GM12878 (cell line): ENCODE measurements around the gene POLD1.

Experiments used
- ASH2L ChIP-seq: fragments of 300-600, 200-600 bp; sonication (generic); IDR thresholded peaks from 2 replicates; pipeline ENCODE4 v1.6.1; 2017; ENCODE audit warnings: low read depth, mild to moderate bottlenecking, borderline replicate concordance
- CBX5 ChIP-seq: sonication (generic); IDR thresholded peaks from 2 replicates; pipeline ENCODE4 v1.6.1; 2016; ENCODE audit warnings: low read depth, moderate library complexity, mild to moderate bottlenecking, inconsistent platforms
- CTCF ChIP-seq, 3 experiments: IDR thresholded peaks in 2 of 3; conservative IDR thresholded peaks in 1 of 3; 2 replicates each; pipeline ENCODE4 v1.5.1; 2011; ENCODE audit warnings: low read depth in 3 of 3, low read length in 3 of 3, mild to moderate bottlenecking in 3 of 3, control low read depth in 2 of 3, moderate library complexity in 2 of 3, inconsistent platforms in 1 of 3, mixed read lengths in 1 of 3; ENCODE audit not compliant: control insufficient read depth in 2 of 3, insufficient read depth in 1 of 3; ENCODE audit errors: extremely low read depth in 1 of 3
- E2F4 ChIP-seq: IDR thresholded peaks from 2 replicates; pipeline ENCODE4 v1.6.1; 2012; ENCODE audit warnings: low read depth, low read length, improper control_type of control experiment
- EED ChIP-seq: sonication (generic); IDR thresholded peaks from 2 replicates; pipeline ENCODE4 v1.6.1; 2016; ENCODE audit warnings: antibody characterized with exemption, low read depth
- EP300 ChIP-seq, 2 experiments: fragments of 150-350 bp in 1 of 2; IDR thresholded peaks; 2 replicates each; pipeline ENCODE4 v1.6.1; 2011 to 2012; ENCODE audit warnings: low read depth in 2 of 2, low read length in 2 of 2, borderline replicate concordance in 1 of 2, improper control_type of control experiment in 1 of 2, inconsistent platforms in 1 of 2; ENCODE audit not compliant: control insufficient read depth in 1 of 2
- HCFC1 ChIP-seq: fragments of 150-350 bp; IDR thresholded peaks from 2 replicates; pipeline ENCODE4 v1.6.1; 2014; ENCODE audit warnings: low read length
- IKZF2 ChIP-seq, 2 experiments: fragments of 450-650 bp; IDR thresholded peaks; 2 replicates each; pipeline ENCODE4 v1.6.1; 2017; ENCODE audit warnings: mild to moderate bottlenecking in 2 of 2, moderate library complexity in 2 of 2
- KAT2A ChIP-seq: conservative IDR thresholded peaks from 2 replicates; pipeline ENCODE4 v1.6.1; 2011; ENCODE audit warnings: low read depth, low read length; ENCODE audit not compliant: control insufficient read depth
- POLR2A ChIP-seq: IDR thresholded peaks from 2 replicates; pipeline ENCODE4 v1.6.1; 2011; ENCODE audit warnings: low read depth, mild to moderate bottlenecking, low read length
- RCOR1 ChIP-seq: conservative IDR thresholded peaks from 2 replicates; pipeline ENCODE4 v1.6.1; 2012; ENCODE audit warnings: low read depth, low read length, improper control_type of control experiment
- RELA ChIP-seq: fragments of 450-650 bp; IDR thresholded peaks from 2 replicates; pipeline ENCODE4 v1.8.0; 2014; ENCODE audit warnings: borderline replicate concordance; ENCODE audit not compliant: partially characterized antibody
- TCF7 ChIP-seq: IDR thresholded peaks from 2 replicates; pipeline ENCODE4 v1.6.1; 2014; ENCODE audit warnings: antibody characterized with exemption, borderline replicate concordance
- YY1 ChIP-seq: IDR thresholded peaks from 2 replicates; pipeline ENCODE4 v1.6.1; 2011; ENCODE audit warnings: low read depth, mild to moderate bottlenecking, low read length

- TF ChIP-seq RELA (no peak), CBX5 (no peak), RCOR1 (no peak), KAT2A (no peak), E2F4 (no peak), YY1 (no peak), HCFC1 (no peak), ASH2L (no peak), EP300 (IDR thresholded peaks at IDR 0.05; ENCODE audit: borderline replicate concordance in 1 of 2, control insufficient read depth in 1 of 2, low read depth in 2 of 2, low read length in 2 of 2) (no peak), TCF7 (no peak), IKZF2 (IDR thresholded peaks at IDR 0.05) (no peak), EED (no peak), CTCF (IDR thresholded peaks at IDR 0.05 in 2 of 3, conservative IDR thresholded peaks at IDR 0.05 in 1 of 3; ENCODE audit: control insufficient read depth in 2 of 3, extremely low read depth in 1 of 3, insufficient read depth in 1 of 3, low read depth in 3 of 3, low read length in 3 of 3) (no peak), POLR2A (no peak)
These were observed 59.9 kb downstream of the POLD1 start for GRCh38 chr19:50444059-50444458.
